ENCODE results near the gene OGA. TPM values are rescaled to one million over a fixed set of nuclear protein-coding genes. Genes with fewer than 3 reads are reported as not detected.

Gene OGA
- total and polyA plus RNA-seq, 9 of the 15 experiments (the other 6 are each of a cell fraction or from before 2014, with no cell fraction given) = 13.5 to 73.5 (median 59.5) TPM

- FAIRE-seq (no peak), ATAC-seq (no peak), DNase-seq (ENCODE audit: extremely low read depth in 1 of 4, low spot score in 3 of 4) (no peak)
- Histone ChIP-seq H3K27ac (ENCODE audit: extremely low read depth, low read depth, low read length) (no peak overlapping the region), H3K9me1 (ENCODE audit: control insufficient read depth, insufficient read depth, low read length) (no peaks in the 10 kb centered on the region), H3K4me1 (replicated peaks in 1 of 2; ENCODE audit: control insufficient read depth in 2 of 2, insufficient read depth in 2 of 2, low read length in 2 of 2) (no peaks in the 10 kb centered on the region), H3K9ac (ENCODE audit: insufficient read depth in 1 of 2, low read depth in 2 of 2, low read length in 2 of 2) (no peak overlapping the region), H3K4me2 (ENCODE audit: insufficient read depth, low read length) (no peak overlapping the region), H3K79me2 (ENCODE audit: control insufficient read depth, insufficient read depth, low read length) (no peaks in the 10 kb centered on the region), H3K4me3 (no peak overlapping the region), H3K9me3 (replicated peaks; ENCODE audit: control insufficient read depth, insufficient read depth, low read depth, low read length) (no peaks in the 10 kb centered on the region), H2AFZ (ENCODE audit: low read depth, low read length) (no peak overlapping the region), H4K20me1 (replicated peaks; ENCODE audit: control insufficient read depth, insufficient read depth, low read length) (no peaks in the 10 kb centered on the region), H3K36me3 (ENCODE audit: control insufficient read depth, insufficient read depth, low read length) (no peaks in the 10 kb centered on the region), H3K27me3 (ENCODE audit: control insufficient read depth in 2 of 2, insufficient read depth in 2 of 2, low read length in 2 of 2) (peaks cover 13 to 54% of the 10 kb centered on the region in 2 experiments; a peak in 4 of 5 replicates)
- intact Hi-C loops (cut with micrococcal nuclease) (no loop called here), in situ Hi-C loops (cut with MboI) (no loop called here)
- TF ChIP-seq POU5F1 (IDR thresholded peaks at IDR 0.05; ENCODE audit: borderline replicate concordance, low read depth, low read length, partially characterized antibody) (no peak), HMGN3 (IDR thresholded peaks at IDR 0.05; ENCODE audit: borderline replicate concordance, extremely low read depth, insufficient read length, low read depth, low read length) (no peak), SMARCE1 (IDR thresholded peaks at IDR 0.05) (no peak), DACH1 (IDR thresholded peaks at IDR 0.05; ENCODE audit: partially characterized antibody) (no peak), HEY1 (CRISPR knock-in tag; IDR thresholded peaks at IDR 0.05; ENCODE audit: borderline replicate concordance) (no peak), CTCFL (IDR thresholded peaks at IDR 0.05; ENCODE audit: borderline replicate concordance, insufficient read depth, low read depth, low read length, poor library complexity, severe bottlenecking) (no peak), RCOR1 (IDR thresholded peaks at IDR 0.05; ENCODE audit: borderline replicate concordance in 1 of 2, low read depth in 2 of 2, low read length in 2 of 2) (no peak), ZBTB2 (IDR thresholded peaks at IDR 0.05) (no peak), TCF3 (CRISPR knock-in tag; IDR thresholded peaks at IDR 0.05) (no peak)
- ChIA-PET CTCF (ENCODE audit: low intra/inter-chr PET ratio) (no interaction called here), POLR2A (no interaction called here)
- BruUV-seq (replicated peaks) = no TSS peak
- 17% methylated on average over 6 of the region's 9 CpGs for whole genome bisulfite sequencing (ENCODE audit: insufficient coverage, low coverage, missing lambda C conversion rate)
These were observed 57.0 kb downstream of the OGA start for GRCh38 chr10:101761226-101761625.

Data from K562 (cell line).